GM18511 (cell line): Measurements from ENCODE around the gene PTPRK.

ENCODE experiments used
- ATAC-seq: cut with Tn5 transposase; IDR thresholded peaks from one replicate; pipeline ENCODE4 v1.9.1; 2021; ENCODE audit warnings: mild to moderate bottlenecking, moderate library complexity; ENCODE audit not compliant: unreplicated experiment

The PTPRK gene

DNA sequence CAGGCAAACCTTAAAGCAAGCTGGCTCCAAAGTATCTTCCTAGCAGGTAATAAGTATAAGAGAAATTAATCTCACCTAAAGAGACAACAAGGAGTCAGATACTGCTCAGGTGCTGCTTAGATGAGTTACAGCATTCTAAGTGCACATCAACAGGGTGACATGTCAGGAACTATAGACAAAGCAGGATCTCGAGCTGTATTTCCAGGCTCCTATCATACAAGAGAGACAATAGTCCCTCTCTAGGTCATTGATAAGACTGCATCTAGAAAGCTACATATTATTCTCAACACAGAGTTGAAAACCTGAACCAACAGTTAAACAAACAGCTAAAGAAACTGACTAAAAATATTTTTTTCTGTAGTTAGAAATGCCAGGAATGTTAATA is 3.9 kb downstream of the PTPRK start:
- no peak for ATAC-seq

DNA sequence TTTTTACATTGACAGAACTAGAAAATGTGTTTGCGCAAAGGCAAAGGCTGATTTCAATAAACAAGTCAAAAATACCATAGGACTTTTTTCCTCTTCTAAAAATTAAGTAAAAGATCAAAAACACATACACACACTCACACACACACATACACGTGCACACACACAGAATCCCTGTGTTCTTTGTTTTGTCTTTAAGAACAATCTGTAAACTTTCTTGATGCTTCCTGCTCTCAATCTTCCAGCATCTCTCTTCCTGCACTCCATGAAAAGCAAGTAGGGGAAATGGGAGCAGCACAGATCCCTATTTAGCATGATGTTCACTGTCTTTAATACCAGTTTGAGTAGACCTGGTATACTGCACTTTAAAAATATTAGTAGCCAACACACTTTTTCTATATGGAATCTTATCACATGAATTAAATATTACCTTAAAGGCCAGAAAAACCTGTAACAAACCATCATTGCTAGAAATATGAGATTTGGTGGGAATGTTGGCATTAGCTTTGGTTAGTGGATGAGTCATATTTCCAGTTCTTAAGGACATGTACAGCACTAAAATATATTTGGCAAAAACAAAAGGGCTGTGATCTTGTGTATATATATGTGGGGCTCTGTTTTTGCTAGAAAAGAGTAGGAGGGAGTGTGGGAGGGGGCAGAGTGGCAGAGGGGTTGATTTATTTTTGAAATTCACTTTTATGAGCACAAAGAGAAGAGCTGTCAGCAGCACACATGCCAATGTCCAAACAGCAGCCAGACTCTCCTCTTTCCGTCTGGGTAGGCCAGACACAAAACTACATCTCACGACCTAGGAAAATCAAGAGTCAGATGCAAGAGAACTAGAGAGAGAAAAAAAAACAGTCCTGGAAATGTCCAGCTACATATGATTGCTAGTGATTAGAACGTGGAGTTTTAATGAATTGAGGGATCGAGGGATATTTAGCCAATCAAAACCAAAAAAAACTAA is 4.6 kb downstream of the PTPRK start:
- no peak for ATAC-seq

DNA sequence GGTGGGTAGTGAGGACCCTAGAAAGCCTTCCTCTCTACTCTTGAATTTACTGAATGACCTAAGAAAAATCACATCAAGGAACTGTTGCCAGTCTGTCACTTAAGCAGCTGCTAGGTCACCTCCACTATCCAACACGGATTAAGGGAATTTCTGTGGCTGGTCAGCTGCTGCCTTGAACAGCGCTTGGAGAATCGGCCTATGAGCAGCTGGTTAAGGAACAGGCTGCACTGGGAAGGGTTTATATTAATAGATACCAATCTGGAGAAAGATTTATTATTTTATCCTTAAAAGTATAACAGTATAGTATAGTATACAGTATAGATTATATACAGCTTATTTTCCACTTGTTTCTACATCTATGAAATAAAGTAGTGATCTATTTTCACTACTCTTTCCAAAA is 6.5 kb downstream of the PTPRK start:
- ATAC-seq, result no peak

DNA sequence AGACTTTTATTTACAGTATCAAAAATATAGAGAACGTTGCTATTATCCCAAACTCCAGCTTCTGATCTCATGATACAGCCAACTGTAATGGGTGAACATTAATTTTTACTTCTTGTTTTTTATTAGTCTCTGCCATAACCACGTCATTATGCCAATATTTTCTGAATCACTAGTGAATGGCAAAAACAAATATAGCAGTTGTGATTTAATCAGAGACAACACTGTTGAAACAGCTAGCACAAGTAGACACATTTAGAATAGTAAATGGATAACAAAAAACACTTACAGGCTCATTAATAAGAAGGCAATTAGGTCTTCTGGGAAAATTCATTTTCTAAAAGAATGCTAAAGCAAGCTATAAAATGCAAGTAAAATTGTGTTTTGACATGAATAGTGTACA is 8.1 kb downstream of the PTPRK start:
- ATAC-seq, result no peak

DNA sequence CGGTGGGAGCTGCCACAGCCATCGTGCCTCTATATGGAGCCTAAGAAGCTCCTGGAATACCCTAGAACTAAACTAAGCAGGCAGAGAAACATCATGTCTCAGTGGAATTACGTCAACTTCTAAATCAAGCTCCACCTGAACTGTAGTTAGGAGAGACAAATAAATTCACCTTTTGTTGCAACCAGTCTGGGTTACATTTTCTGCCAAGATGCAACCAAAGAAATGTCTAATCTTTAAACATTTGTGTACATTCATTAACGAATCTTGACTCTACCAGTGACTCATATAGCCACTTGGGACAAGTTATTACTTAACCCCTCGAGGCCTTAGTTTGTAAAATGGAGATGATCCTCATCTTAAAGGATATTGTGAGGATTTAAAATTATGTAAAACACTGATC is 8.9 kb downstream of the PTPRK start:
- ATAC-seq, result peak; percentile 72

DNA sequence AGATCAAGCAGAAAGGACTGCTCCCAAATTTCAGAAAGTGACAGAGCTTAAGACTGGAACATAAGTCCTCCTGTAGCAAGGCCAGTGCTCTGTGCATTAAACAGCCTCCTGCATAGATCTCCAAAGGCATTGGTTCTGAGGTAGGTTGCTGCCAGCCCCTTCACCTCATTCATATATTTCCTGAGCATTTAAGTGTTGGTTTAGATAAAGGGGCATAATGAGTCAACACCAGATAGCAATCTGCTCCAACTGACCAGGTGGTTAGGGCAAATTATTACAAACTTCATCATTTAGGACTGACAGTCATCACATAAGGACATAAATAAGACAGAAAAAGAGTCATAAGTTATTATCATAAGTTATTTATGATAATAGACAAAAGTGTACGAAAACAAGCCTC is 10.7 kb downstream of the PTPRK start:
- no peak for ATAC-seq

DNA sequence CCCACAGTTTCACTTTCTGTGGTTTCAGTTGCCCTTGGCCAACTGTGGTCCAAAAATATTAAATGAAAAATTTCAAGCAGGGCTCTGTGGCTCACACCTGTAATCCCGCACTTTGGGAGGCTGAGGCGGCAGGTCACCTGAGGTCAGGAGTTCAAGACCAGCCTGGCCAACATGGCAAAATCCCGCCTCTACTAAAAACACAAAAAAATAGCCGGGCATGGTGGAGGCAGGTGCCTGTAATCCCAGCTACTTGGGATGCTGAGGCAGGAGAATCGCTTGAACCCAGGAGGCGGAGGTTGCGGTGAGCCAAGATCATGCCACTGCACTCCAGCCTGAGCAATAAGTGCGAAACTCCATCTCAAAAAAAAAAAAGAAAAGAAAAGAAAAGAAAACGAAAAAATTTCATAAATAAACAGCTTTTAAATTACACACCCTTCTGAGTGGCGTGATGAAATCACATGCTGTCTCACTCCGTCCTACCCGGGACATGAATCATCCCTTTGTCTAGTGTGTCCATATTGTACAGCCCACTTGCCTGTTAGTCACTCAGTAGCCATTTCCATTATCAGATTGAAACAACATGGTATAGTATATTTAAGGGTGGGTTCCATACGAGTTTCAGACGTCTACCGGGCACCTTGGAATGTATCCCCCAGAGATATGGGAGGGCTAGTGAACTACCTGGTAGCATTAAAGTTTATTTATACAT is 11.7 kb downstream of the PTPRK start:
- ATAC-seq, result no peak

DNA sequence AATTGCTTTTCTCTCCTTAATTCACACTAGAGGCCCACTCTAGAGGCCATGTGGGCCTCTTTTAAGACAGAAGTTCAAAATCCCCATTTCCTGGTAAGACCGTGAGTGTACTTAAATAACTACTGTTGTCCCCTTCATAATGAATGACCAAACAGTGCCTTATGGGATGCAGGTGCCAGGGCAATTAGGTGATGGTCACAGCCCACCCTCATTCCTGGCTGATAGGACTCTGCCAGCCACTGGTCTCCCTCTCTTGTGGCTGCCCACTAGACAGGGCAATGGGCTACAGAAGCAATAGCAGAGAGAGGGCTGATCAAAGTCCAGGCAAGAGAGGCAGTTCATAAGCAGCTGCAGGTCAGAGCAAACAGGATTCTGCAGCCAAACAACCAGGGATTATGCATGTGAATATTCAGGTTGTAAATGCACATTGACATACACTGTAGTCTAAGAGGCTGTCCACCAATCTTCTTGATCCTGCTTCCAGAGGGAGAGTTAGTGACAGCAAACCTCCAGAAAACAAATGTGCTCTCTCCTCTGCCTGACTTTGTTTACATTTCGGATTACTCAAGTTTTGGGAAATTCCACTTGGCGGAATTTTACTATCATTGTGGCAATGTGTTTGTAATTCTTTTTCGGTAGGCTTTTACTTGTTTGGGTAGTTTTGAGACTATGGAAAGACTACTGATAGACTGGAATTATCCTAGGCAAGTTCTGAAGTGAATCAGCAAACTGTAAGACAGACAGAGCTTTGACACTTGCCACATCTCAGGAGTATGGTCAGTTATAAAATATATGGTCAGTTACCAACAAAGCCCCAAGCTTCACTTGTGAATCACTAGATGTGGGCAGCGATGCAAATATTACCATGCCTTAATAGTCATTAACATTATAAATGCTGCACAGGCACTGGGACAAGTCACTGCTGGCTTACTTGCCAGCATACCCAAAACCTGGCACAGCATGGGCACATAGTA is 12.8 kb downstream of the PTPRK start:
- ATAC-seq, result no peak

DNA sequence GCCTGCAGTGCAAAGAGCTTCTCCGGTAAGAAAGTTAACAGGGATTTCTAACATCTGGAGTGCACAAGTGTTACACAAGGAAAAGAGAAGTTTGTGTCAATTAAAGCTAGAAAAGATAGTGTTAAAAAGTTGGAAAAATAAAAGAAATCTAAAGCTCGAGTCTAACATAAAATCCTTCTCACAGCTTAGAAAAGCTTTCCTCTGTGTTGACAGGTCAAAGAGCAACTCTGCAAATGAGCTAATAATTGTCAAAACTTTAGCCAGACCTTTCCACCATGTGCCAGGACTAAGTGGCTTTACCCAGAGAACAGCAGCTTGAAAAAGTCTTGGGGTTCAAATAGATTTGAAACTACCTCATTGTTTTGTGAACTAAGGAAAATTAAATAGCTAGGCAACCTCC is 14.8 kb downstream of the PTPRK start:
- no peak for ATAC-seq

DNA sequence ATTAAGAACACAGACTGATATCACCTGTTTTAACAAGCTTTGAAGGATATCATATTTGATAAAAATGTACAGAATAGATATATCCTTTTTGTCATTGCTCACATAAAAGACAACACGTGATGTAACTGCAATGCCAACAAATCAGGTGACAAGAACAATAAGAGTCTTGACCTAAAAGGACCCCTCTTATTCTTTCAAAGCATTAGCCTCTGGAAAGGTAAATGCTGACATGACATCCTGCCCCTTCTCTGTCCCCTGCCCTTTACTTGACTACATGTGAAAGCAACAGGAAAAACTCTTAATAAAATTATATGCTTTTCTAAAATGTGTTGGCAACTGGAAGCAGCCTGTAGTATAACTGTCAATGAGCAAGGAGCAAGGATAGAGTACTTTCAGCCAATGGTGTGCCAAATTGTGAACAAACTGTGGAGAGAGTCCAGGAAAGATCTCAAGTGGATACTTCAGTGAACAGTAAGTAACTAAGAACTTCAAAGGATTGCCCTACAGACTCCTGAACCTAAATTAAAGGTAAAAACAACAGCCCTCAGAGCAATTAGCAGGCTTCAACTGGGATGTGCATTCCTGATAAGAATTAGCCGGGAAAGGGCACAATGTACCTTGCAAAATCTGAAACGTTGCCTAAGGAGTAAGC is 16.3 kb downstream of the PTPRK start:
- ATAC-seq, result no peak

DNA sequence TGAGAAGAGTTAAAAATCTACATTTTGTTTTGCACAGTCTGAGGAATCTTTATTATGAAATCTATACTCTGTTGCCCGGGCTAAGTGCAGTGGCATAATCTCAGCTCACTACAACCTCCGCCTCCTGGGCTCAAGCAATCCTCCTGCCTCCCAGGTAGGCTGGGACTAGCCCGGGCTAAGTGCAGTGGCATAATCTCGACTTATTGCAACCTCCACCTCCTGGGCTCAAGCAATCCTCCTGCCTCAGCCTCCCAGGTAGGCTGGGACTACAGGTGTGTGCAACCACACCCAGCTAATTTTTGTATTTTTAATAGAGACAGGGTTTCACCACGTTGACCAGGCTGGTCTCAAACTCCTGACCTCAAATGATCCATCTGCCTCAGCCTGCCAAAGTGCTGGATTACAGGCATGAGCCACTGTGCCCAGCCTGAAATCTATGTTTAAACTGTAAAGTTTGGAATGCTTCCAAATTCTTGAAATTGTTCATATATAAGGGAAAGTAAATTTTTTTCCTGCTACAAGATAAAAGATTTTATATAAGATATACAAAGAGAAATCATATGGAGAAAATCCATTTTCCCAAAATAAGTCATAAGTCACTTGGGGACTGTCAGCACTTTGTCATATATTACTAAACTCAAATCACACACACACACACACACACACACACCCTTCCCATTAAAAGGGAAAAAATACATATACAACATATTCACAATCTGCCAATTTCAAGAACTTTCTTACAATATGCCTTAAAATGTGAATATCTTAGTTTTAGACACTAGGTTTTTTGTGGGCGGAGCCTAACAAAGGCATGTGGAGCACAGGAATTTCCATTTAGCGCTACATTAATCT is 19.4 kb downstream of the PTPRK start:
- no peak for ATAC-seq

DNA sequence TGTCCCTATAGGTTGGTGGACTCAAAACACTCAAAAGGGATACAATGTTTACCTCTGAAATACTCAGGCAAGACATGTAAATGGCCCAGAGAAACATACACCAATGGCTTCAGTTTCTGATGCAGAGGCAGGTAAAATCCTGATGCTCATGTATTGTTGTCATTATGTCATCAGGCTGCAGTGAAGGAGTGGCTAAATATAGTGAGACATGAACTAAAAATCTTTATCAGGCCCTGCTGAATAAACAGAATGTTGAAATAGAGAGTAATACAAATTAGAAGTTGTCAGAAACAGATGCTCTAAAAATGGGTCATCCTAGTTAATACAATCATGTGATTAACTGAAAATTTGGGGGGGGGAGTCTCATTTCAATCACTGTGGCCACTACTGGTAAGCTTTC is 20.4 kb downstream of the PTPRK start:
- no peak for ATAC-seq

DNA sequence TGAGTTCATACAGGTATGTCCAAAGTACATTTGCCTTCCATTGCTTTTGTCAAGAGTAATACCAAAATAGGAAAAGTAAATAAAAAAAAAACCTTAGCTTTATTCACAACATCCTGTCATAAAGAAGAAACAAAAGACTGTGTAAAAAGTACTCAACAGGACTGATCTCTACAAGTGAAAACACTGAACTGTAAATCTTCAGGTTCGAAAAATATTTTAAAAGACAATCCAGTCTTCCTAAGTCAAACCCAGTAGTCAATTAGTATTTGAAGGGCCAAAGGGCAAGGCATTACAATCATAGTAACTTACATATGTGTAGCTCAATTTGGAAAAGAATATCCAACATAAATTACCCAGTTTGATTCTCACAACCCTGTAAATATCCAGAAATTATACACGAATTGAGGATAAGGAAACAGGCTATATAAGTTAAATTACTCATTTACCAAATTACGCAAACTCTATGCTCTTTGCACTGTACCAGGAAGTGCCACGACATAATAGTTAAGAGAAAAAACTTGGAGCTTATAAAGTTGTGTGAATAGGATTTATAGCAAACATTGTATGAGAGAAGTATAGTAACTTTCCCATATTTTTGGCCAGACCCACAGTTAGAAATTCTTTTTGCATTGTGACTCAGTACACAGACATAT is 21.2 kb downstream of the PTPRK start:
- no peak for ATAC-seq

DNA sequence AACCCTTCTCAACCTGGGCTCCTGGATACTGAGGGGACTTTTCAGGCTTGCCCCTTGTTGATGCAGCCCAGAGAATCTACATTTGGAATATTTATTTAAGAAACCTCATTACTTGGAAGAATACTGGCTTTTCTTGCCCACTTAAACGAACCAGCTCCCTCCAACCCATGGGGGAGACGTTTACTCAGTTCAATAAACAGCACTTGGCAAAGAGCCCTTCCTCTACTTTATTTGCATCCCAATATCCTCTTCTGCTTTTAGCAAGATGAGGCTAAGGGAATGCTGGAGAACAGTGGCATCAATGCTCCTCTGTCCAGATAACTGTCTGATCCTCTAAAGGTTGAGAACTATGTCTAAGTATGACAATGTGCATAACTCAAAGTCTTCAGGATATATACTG is 22.2 kb downstream of the PTPRK start:
- ATAC-seq, result no peak

DNA sequence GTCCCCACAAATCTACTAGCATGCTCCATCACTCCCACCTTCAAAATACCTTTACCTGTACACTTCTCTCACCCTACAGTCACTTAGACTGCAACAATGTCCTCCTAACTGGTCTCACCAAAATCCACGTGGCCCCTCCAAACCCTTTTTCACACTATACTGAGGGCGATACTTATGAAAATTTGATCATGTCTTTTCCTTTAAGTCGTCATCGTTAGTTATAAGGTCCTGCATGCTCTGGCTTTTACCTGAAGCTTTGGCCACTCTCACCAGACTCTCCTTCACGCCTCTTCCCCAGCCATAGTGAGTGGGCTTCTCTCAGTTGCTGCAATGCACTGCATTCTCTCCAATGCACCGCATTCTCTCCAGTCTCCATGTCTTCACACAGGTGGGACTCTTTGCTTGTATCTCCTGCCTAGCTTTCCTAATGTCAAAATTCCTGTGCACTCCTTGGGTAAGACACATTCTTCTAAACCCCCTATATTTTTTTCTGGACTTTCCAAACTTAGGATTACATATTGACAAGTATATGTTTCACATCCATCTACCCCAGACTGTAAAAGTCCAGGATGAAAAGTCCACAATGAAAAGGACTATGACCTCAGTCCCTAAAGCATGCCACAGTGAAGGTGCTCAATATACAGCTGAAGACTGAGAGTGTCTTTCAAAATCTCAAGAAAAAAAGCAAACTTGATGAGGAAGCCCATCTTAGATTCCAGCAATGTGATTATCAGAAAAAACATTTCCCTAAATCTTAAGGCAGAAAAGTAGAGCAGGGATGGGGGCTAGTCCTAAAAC is 24.7 kb downstream of the PTPRK start:
- no peak for ATAC-seq

DNA sequence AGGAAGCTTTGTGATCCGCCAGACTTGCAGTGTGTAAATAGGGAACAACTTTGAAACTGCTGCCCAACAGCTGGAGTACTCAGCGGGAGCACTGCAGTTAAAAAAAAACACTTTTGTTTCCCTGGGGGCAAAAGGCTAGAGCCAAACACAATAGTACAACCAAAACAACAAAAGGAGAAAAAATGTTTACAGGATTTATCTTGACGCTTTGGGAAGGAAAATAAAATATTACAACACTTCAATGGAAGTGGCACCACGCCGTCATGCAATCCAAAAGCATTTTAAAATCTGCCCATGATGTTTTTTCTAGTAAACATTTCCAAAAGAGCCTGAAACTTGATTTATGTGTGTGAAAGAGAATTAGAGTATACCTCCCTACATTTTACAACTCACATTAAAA is 26.0 kb downstream of the PTPRK start:
- ATAC-seq, result no peak

DNA sequence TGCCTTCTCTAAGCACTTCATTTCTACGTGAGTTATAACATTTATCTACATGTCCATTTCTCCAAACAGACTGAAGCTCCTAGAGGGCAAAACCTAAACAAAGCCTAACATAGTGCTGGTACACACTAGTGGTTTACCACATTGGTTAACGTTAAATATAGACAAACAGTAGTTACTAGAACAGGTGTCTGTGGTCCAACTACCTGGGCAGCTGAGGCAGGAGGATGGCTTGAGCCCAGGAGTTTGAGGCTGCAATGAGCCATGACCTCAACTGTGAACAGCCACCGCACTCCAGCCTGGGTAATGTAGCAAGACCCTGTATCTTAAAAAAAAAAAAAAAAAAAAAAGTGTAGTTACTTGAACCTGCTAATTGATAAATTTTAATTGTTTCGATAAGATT is 26.5 kb downstream of the PTPRK start:
- peak; percentile 48 for ATAC-seq

DNA sequence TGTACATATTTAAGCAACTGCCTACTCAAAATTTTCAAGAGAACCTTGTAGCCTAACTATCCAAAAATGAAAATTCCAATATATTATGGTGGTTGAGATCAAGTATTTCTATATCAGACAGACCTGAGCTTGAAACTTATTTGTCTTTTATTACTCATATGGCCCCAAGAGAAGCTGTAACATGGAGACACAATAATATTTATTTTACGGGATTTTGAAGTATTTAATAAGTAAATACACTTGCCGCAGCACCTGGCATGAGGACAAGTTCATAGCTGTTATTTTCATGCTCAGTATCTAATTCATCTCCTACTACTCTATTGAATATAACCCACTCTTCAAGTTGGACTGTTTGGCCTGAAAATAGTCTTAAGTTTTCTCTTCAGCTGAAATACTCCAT is 28.0 kb downstream of the PTPRK start:
- no peak for ATAC-seq
